SU-DHL-6 (cell line): Measurements from ENCODE around the gene PCK1.
"Not testable (repeated sequence)": the region's sequence is repeated elsewhere in the genome, so short reads cannot be mapped to it uniquely, and the experiment has no call there.

Experiments used
- H2AFZ ChIP-seq: fragments of 200-600 bp; sonication (generic); 2 replicates; pipeline ENCODE4 v1.6.1; 2014; ENCODE audit warnings: low read depth, mild to moderate bottlenecking, moderate library complexity, mixed read lengths, antibody characterized with exemption, low read length; ENCODE audit not compliant: severe bottlenecking
- H3F3A ChIP-seq: fragments of 200-600 bp; shearing (Covaris generic); 2 replicates; pipeline ENCODE4 v1.6.0; 2016; ENCODE audit warnings: antibody characterized with exemption, mild to moderate bottlenecking; ENCODE audit not compliant: insufficient read depth
- H3K27ac ChIP-seq: fragments of 200-600 bp; sonication (generic); 2 replicates; pipeline ENCODE4 v1.5.1; 2016; ENCODE audit warnings: low read depth, mild to moderate bottlenecking, low read length, moderate library complexity, mixed read lengths
- H3K27me3 ChIP-seq: fragments of 200-600 bp; sonication (generic), shearing (Covaris generic); 2 replicates; pipeline ENCODE4 v1.6.0; 2014; ENCODE audit warnings: mild to moderate bottlenecking, low read length
- H3K36me3 ChIP-seq: fragments of 200-600 bp; sonication (generic); 2 replicates; pipeline ENCODE4 v1.6.1; 2014; ENCODE audit warnings: mild to moderate bottlenecking, low read length, mixed read lengths
- H3K4me2 ChIP-seq: fragments of 300-600, 200-600 bp; shearing (Covaris generic), sonication (generic); 2 replicates; pipeline ENCODE4 v1.6.0; 2014; ENCODE audit warnings: low read length, low read depth, mild to moderate bottlenecking; ENCODE audit not compliant: poor library complexity, severe bottlenecking
- H3K4me3 ChIP-seq: fragments of 200-600 bp; sonication (generic); 2 replicates; pipeline ENCODE4 v1.5.1; 2014; ENCODE audit warnings: antibody characterized with exemption, low read length, mild to moderate bottlenecking, mixed read lengths; ENCODE audit not compliant: insufficient read depth, poor library complexity, severe bottlenecking
- H3K79me2 ChIP-seq: fragments of 200-600 bp; sonication (generic); 2 replicates; pipeline ENCODE4 v1.6.1; 2014; ENCODE audit warnings: mild to moderate bottlenecking, low read length, moderate library complexity; ENCODE audit not compliant: insufficient read depth
- H3K9ac ChIP-seq: fragments of 200-600 bp; sonication (generic); 2 replicates; pipeline ENCODE4 v1.7.0; 2014; ENCODE audit warnings: mild to moderate bottlenecking, low read length
- H3K9me2 ChIP-seq: fragments of 200-600 bp; sonication (generic); replicated peaks from 2 replicates; pipeline ENCODE4 v1.6.1; 2014; ENCODE audit warnings: low read length; ENCODE audit not compliant: insufficient read depth
- H3K9me3 ChIP-seq: fragments of 200-600 bp; sonication (generic); 2 replicates; pipeline ENCODE4 v1.6.1; 2014; ENCODE audit warnings: low read length, mixed read lengths; ENCODE audit not compliant: insufficient read depth
- H4K20me1 ChIP-seq: fragments of 200-600 bp; sonication (generic); 2 replicates; pipeline ENCODE4 v1.6.1; 2014; ENCODE audit warnings: low read depth, mild to moderate bottlenecking, antibody characterized with exemption, low read length, moderate library complexity, mixed read lengths
- CTCF ChIP-seq: fragments of 200-600 bp; sonication (generic); IDR thresholded peaks from one replicate; pipeline ENCODE4 v1.5.1; 2017; ENCODE audit warnings: antibody characterized with exemption, mild to moderate bottlenecking, low read length, moderate library complexity; ENCODE audit not compliant: insufficient read depth, poor library complexity, severe bottlenecking
- EZH2phosphoT487 ChIP-seq: fragments of 200-600 bp; sonication (generic), shearing (Covaris generic); conservative IDR thresholded peaks from 2 replicates; pipeline ENCODE4 v1.6.1; 2018; ENCODE audit warnings: mild to moderate bottlenecking, antibody characterized with exemption, low read length, moderate library complexity, mixed read lengths

Gene PCK1

GRCh38 chr20:57560554-57561355 is at the start of gene PCK1:
TSS of gene PCK1 (plus strand) at chr20:57561110. CDS start at chr20:57561412, 302 bp downstream.
- Histone ChIP-seq H3K9me3 (no peaks in the 10 kb centered on the region), H3K27ac (no peak within 1 kb of the TSS), H3K4me3 (no peak within 1 kb of the TSS), H3K4me2 (no peak within 1 kb of the TSS), H2AFZ (no peak within 1 kb of the TSS), H3K36me3 (no peaks in the 10 kb centered on the region), H3K9ac (no peak within 1 kb of the TSS), H3K27me3 (no peaks in the 10 kb centered on the region), H3K79me2 (no peaks in the 10 kb centered on the region), H3K9me2 (no peaks in the 10 kb centered on the region), H3F3A (no peaks in the 10 kb centered on the region), H4K20me1 (no peaks in the 10 kb centered on the region)
- TF ChIP-seq CTCF (no peak), EZH2phosphoT487 (no peak)

- H3K36me3 ChIP-seq, H4K20me1 ChIP-seq, H3K79me2 ChIP-seq, H3K4me3 ChIP-seq, H3K9me3 ChIP-seq, H3K9ac ChIP-seq, H3K27ac ChIP-seq, H3K4me2 ChIP-seq, H3K9me2 ChIP-seq, H3F3A ChIP-seq, H3K27me3 ChIP-seq, H2AFZ ChIP-seq: not testable (repeated sequence)
Measured at GRCh38 chr20:57511709-57512108, 49.2 kb upstream of the PCK1 start.

GRCh38 chr20:57512432-57512831 is 48.5 kb upstream of the PCK1 start:
- Histone ChIP-seq H3K79me2 (no peaks in the 10 kb centered on the region), H3K4me2 (no peak overlapping the region), H3K9me3 (no peaks in the 10 kb centered on the region), H3K36me3 (no peaks in the 10 kb centered on the region), H3K9ac (no peak overlapping the region), H3K4me3 (no peak overlapping the region), H3K9me2 (no peaks in the 10 kb centered on the region), H3F3A (no peaks in the 10 kb centered on the region), H4K20me1 (no peaks in the 10 kb centered on the region), H3K27me3 (no peaks in the 10 kb centered on the region), H2AFZ (no peak overlapping the region), H3K27ac (no peak overlapping the region)
- no peak for TF ChIP-seq CTCF

GRCh38 chr20:57513199-57513598 is 47.7 kb upstream of the PCK1 start:
- Histone ChIP-seq H3F3A (no peaks in the 10 kb centered on the region), H3K4me3 (no peak overlapping the region), H3K9me2 (no peaks in the 10 kb centered on the region), H4K20me1 (no peaks in the 10 kb centered on the region), H3K27ac (no peak overlapping the region), H3K9ac (no peak overlapping the region), H3K27me3 (no peaks in the 10 kb centered on the region), H2AFZ (no peak overlapping the region), H3K9me3 (no peaks in the 10 kb centered on the region), H3K36me3 (no peaks in the 10 kb centered on the region), H3K4me2 (no peak overlapping the region), H3K79me2 (no peaks in the 10 kb centered on the region)
- no peak for TF ChIP-seq CTCF
